Stimulated activated CD4-positive, alpha-beta T cell treated with anti-CD3 and anti-CD28 coated beads, Interleukin-15, amount 100 ng/mL, for 24 hours (primary cell): ENCODE data around the gene TTC27.
"Not testable (repeated sequence)": the region's sequence is repeated elsewhere in the genome, so short reads cannot be mapped to it uniquely, and the experiment has no call there.

ENCODE experiments used
- DNase-seq: peaks from one replicate; pipeline ENCODE4 v3.0.0-alpha.2; 2020

Gene TTC27

GRCh38 chr2:32720771-32721170, 92.9 kb downstream of the TTC27 start:
- no peak for DNase-seq

- DNase-seq, result no peak
Observed at GRCh38 chr2:32721376-32721775, 93.5 kb downstream of the TTC27 start.

GRCh38 chr2:32723467-32724079, 95.7 kb downstream of the TTC27 start:
- DNase-seq, result no peak

GRCh38 chr2:32726678-32727077, 98.8 kb downstream of the TTC27 start:
- not testable (repeated sequence) for DNase-seq

GRCh38 chr2:32727157-32727556, 99.3 kb downstream of the TTC27 start:
- DNase-seq, result no peak

GRCh38 chr2:32730958-32731357, 103.1 kb downstream of the TTC27 start:
- not testable (repeated sequence) for DNase-seq

- no peak for DNase-seq
Observed at GRCh38 chr2:32732120-32732519, 104.3 kb downstream of the TTC27 start.

GRCh38 chr2:32732912-32733472, 105.1 kb downstream of the TTC27 start:
- no peak for DNase-seq

GRCh38 chr2:32735348-32735747, 107.5 kb downstream of the TTC27 start:
- DNase-seq, result no peak

- DNase-seq, result no peak
Observed at GRCh38 chr2:32738939-32739338, 111.1 kb downstream of the TTC27 start.

GRCh38 chr2:32739664-32740063, 111.8 kb downstream of the TTC27 start:
- DNase-seq, result no peak

- no peak for DNase-seq
Observed at GRCh38 chr2:32741575-32741974, 113.7 kb downstream of the TTC27 start.

- DNase-seq, result no peak
Observed at GRCh38 chr2:32742376-32742775, 114.5 kb downstream of the TTC27 start.

- DNase-seq, result no peak
Observed at GRCh38 chr2:32743480-32744236, 115.8 kb downstream of the TTC27 start.

- DNase-seq, result peak; percentile 19
Observed at GRCh38 chr2:32745191-32745590, 117.3 kb downstream of the TTC27 start.

GRCh38 chr2:32745675-32746074, 117.8 kb downstream of the TTC27 start:
- no peak for DNase-seq

- DNase-seq, result no peak
Observed at GRCh38 chr2:32746669-32747068, 118.8 kb downstream of the TTC27 start.

- no peak for DNase-seq
Observed at GRCh38 chr2:32748158-32748557, 120.3 kb downstream of the TTC27 start.

GRCh38 chr2:32750880-32751279, 123.0 kb downstream of the TTC27 start:
- no peak for DNase-seq

GRCh38 chr2:32752205-32752604, 124.4 kb downstream of the TTC27 start:
- no peak for DNase-seq

GRCh38 chr2:32752952-32753351, 125.1 kb downstream of the TTC27 start:
- no peak for DNase-seq

- DNase-seq, result not testable (repeated sequence)
Observed at GRCh38 chr2:32754676-32755075, 126.8 kb downstream of the TTC27 start.

- DNase-seq, result no peak
Observed at GRCh38 chr2:32755666-32756065, 127.8 kb downstream of the TTC27 start.

GRCh38 chr2:32756074-32756727, 128.4 kb downstream of the TTC27 start:
- no peak for DNase-seq
